Measurements from ENCODE around the gene RDH13.

DNA sequence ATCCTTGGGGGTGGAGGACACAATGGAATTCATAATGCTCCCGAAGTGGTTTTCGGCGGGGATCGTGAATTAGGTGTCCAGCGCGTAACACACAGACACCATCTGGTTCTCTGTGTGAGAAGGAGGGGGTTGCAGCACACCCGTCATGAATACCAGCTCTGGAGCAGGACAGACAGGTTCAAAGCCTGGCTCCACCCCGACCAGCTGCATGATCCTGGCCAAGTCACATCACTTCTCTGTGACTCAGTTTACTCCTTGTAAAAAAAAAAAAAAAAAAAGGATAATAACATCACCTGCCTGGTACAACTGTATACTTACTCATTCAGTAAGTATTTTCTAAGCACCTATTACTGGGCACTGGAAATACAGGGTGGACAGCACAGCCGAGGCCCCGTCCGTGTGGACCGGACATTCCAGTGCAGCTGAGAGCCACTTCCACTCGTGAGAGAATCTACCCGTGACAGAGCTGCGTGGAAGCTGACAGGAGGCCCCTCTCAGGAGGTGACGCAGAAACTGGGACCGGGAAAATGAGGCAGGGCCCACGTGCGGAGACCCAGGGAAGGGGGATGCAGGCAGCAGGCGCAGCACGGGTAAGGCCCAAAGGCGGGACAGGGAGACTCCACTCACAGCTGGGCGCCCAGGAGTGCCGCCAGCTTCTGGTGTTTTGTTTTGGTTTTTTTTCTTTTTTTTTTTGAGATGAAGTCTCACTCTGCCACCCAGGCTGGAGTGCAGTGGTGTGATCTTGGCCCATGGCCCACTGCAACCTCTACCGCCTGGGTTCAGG lies 12.0 kb downstream of the RDH13 start:
- TF ChIP-seq, protein P1, sequence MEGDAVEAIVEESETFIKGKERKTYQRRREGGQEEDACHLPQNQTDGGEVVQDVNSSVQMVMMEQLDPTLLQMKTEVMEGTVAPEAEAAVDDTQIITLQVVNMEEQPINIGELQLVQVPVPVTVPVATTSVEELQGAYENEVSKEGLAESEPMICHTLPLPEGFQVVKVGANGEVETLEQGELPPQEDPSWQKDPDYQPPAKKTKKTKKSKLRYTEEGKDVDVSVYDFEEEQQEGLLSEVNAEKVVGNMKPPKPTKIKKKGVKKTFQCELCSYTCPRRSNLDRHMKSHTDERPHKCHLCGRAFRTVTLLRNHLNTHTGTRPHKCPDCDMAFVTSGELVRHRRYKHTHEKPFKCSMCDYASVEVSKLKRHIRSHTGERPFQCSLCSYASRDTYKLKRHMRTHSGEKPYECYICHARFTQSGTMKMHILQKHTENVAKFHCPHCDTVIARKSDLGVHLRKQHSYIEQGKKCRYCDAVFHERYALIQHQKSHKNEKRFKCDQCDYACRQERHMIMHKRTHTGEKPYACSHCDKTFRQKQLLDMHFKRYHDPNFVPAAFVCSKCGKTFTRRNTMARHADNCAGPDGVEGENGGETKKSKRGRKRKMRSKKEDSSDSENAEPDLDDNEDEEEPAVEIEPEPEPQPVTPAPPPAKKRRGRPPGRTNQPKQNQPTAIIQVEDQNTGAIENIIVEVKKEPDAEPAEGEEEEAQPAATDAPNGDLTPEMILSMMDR (IDR thresholded peaks at IDR 0.05): no peak
- TF ChIP-seq EP300 (IDR thresholded peaks at IDR 0.05) (no peak), POLR2A (IDR thresholded peaks at IDR 0.05) (no peak), POLR2AphosphoS5 (IDR thresholded peaks at IDR 0.05) (no peak)
